GM18907 (cell line): ENCODE data around the gene MPND.

Experiments
- ATAC-seq: cut with Tn5 transposase; IDR thresholded peaks from one replicate; pipeline ENCODE4 v1.9.1; 2021; ENCODE audit warnings: mild to moderate bottlenecking, moderate library complexity; ENCODE audit not compliant: unreplicated experiment

The MPND gene, protein sequence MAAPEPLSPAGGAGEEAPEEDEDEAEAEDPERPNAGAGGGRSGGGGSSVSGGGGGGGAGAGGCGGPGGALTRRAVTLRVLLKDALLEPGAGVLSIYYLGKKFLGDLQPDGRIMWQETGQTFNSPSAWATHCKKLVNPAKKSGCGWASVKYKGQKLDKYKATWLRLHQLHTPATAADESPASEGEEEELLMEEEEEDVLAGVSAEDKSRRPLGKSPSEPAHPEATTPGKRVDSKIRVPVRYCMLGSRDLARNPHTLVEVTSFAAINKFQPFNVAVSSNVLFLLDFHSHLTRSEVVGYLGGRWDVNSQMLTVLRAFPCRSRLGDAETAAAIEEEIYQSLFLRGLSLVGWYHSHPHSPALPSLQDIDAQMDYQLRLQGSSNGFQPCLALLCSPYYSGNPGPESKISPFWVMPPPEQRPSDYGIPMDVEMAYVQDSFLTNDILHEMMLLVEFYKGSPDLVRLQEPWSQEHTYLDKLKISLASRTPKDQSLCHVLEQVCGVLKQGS

GRCh38 chr19:4343370-4344307, at the start of gene MPND:
MPND (plus strand) TSS chr19:4343562; CDS start chr19:4343594, 32 bp downstream.
- ATAC-seq = peak; percentile 55

DNA sequence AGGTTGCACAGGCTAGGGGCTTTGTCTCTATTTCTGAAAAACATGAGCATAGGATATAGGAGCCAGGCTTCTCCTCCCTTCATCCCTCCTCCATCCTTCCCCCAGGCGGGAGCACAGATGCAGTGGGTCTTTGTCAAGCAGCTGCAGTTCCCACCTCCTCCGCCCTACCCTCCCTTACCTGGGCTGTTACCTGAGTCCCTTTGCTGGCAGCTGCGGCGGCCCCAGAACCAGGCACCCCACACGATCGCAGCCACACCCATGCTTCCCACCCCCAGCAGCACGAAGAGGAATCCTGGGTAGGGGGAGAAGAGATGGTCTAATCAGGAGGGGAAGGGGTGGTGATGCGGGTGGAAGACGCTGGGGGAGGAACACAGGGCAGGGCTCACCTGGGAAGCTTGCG, 49.0 kb upstream of the MPND start:
- no peak for ATAC-seq

GRCh38 chr19:4295972-4296771, 47.2 kb upstream of the MPND start:
- no peak for ATAC-seq

DNA sequence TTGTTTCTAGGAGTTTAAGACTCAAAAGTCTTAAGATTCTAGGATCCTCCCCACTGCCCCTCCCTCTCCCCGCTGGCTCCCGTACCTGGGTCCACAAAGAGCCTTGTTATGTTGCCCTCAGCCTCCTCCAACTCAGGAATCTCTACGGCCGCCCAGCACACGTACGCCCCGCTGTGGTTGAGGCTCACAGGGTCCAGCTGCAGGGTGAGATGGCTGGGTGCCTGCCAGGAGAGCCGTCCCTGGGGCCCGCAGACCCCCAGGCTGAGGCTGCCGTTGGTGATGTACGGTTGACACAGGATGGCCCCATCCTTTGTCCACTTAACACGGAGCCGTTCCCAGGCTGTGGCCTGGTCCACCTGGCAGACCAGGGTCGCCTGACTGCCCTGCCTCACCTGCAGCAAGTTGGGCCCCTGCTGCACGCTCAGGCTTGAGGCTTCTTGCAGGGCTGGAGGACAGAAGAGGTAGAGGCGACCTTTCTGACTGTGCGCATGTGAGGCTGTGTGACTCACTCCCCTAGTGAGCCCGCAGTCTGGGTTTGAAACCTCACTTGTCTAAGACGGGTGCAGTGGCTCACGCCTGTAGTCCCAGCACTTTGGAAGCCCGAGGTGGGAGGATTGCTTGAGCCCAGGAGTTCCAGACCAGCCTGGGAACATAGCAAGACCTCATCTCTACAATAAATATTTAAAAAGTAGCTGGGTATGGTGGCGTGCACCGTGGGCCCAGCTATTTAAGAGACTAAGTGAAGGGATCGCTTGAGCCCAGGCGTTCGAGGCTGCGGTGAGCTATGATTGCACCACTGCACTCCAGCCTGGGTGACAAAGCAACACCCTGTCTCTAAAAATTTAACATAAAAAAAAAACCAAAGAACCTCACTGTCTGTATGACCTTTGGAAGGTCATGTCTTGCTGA, 45.2 kb upstream of the MPND start:
- no peak for ATAC-seq

DNA sequence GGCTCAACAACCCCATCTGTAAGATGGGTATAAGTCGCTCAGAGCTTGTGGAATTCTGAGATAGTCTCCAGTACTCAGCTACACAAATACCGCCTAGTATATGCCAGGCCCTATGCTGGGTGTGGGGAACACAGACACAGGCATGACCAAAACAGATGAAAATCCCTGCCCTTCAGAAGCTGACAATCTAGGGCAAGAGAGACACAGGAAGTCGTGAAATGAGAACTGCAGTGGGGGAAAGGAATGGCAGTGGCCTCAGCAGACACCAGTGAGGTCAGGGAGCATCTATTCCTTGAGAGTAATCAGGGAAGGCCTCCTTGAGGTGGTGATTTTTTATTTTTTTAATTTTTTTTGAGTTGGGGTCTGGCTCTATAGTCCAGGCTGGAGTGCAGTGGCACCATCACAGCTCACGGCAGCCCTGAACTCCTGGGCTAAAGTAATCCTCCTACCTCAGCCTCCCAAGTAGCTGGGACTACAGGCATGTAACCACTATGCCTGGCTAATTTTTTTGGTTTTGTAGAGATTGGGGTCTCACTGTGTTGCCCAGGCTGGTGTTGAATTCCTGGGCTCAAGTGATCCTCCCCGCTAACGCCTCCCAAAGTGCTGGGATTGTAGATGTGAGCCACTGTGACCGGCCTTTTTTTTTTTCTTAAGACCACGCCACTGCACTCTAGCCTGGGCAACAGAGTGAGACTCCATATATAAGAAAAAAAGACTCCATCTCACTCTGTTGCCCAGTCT, 44.4 kb upstream of the MPND start:
- no peak for ATAC-seq

- ATAC-seq = no peak
Measured at GRCh38 chr19:4300589-4300988, 42.8 kb upstream of the MPND start.

DNA sequence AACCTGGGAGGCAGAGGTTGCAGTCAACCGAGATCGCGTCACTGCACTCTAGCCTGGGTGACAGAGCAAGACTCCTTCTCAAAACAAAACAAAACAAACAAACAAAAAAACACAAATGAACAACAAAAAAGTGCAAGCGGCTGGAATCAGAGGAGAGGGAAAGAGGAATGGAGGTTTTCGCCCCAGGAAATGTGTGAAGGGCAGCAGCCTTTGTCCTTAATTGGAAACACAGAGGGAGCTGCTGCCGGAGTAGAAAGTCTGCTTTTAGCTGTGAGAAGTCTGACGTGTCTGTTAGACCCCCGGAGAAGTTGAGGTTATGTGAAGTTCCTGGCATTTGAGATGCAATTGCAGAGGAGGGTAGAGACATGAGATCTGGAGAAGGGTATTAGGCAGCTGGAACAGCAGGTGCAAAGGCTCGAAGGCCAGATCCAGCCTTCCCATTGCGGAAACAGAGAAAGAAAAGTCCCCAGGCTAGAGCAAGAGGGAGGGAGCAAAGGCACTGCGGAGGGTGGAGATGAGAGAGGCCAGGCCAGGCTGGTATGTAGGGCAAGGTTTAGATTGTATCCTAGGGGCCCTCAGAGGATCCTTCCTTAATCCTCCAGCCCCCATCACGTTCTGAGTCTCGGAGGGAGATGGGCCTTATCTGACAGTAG, 41.6 kb upstream of the MPND start:
- ATAC-seq = no peak

GRCh38 chr19:4302243-4302640, 41.1 kb upstream of the MPND start, which contains the start of gene TMIGD2:
TMIGD2 (minus strand) TSS chr19:4302389; CDS start chr19:4302385, 4 bp downstream.
- no peak for ATAC-seq

DNA sequence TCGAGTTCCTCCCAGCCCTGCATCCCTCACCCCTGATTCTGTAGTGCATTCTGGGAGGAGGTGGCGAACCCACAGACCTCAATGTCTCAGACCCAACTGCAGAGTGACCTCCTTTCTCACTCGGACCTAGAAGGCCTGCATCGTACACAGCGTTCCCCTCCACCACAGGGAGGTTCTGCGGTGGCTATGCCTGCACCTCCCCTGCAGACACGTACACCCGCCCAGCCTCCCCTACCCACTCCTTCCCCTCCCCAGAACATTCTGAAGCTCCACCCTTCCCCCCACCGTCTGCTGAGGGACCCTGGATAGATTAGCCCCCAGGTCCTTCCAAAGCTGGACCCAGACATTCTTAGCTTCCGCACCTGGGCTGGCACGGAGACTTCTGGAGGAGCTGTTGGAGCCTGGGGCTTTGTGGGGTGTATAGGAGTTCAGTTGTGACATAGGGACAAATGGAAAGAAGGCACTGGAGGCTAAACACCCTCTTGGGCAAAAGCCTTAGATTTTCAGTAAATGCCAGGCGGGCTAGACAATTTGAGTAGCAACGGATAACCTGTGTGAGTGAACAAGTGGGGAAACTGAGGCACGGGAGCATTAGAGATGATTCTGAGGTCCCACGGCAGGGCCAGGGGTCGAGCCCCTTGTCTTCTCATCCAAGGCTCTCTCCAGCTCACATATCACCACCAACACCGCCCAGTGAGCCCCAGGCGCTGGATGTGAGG, 39.4 kb upstream of the MPND start:
- no peak for ATAC-seq

DNA sequence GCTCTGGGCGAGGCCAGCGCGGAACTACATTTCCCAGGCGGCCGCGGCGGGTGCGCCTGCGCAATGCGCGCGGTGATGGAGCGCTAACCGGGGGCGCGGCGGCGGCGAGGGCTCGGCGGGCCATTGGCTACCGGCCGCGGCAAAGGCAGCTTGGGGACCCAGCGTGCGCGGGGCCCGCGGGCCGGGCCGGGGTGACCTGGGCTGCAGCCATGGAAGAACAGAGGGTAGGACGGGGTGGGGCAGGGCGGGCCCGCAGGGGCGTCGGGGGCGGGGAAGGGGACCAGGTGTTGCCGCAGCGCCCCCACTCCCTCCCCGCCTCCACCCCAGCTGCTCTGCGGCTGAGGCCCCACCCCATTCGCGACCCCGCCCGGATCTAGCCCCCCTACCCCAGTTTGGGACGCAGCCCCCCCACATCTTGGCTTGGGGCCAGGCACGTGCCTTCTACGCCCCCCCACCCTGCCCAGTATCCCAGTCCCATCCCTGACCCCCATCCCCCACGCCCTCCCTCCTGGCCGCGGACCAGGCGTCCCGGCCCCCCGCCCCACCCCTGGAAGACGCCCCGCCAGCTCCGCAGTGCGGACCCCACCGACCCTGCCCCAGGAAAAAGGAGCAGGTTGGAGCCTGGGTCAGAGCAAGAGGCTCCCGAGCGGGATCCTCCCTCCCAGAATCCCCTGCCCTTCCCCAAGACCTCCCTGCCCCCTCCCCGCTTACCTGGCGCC, 38.7 kb upstream of the MPND start, which contains the start of gene FSD1:
Gene FSD1 (plus strand): TSS at position 61 of the 719 bp plus-strand sequence. CDS start 149 bp downstream, at position 210.
- ATAC-seq = no peak

- no peak for ATAC-seq
Measured at GRCh38 chr19:4305257-4305612, 38.1 kb upstream of the MPND start.

GRCh38 chr19:4305659-4306058, 37.7 kb upstream of the MPND start:
- no peak for ATAC-seq

GRCh38 chr19:4310247-4311121, 32.9 kb upstream of the MPND start:
- ATAC-seq = no peak

DNA sequence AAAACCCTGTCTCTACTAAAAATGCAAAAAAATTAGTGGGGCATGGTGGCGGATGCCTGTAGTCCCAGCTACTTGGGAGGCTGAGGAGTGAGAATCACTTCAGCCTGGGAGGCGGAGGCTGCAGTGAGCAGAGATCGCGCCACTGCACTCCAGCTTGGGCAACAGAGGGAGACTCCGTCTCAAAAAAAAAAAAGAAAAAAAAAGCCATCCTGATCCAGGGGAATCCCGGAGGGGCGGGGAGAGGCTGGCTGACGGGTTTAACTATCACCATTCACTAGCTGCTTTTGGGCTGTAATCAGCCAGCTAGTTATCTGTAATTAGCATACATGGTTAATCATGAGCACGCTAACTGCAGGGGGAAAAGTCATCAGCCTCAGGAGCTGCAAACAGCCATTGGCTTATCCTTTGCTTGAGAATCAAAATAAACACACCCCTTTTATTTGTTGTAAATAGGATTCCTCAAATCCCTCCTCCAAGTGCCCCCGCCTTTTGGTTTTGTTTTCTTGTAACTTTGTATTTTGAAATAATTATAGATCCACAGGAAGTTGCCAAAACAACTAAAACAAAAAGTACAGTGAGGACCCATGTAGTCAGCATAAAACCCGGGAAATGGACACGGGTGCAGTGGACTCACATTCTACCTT, 29.4 kb upstream of the MPND start:
- ATAC-seq = no peak

- no peak for ATAC-seq
Measured at GRCh38 chr19:4316956-4317355, 26.4 kb upstream of the MPND start.

DNA sequence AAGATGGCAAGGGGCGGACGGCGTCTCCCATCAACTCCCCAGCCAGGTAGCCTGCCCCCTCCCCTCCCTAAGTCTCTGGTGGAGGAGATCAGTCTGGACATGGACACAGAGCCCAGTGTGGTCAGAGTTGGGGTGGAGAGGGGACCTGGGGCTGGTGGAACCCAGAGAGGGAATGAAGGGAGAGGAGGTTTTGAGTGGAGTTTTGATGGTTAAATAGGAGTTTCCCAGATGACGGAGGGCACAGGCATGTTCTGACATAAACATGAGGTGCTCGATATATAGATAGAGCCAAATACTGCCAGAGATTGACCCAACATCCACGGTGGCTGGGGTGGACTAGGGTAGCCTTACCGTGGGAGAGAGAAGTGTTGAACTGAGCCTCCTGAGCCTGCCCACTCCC, 24.9 kb upstream of the MPND start:
- ATAC-seq = no peak
